ENCODE results near the gene IGSF21.

The IGSF21 gene

GRCh38 chr1:18319099-18319498 lies 211.5 kb downstream of the IGSF21 start:
- no peak overlapping the region for H3K4me3 ChIP-seq (ENCODE audit: low read depth, low read length)
- no peak for DNase-seq (ENCODE audit: low read depth)
- no peak for TF ChIP-seq CTCF (conservative IDR thresholded peaks at IDR 0.05; ENCODE audit: low read depth, low read length)

DNA sequence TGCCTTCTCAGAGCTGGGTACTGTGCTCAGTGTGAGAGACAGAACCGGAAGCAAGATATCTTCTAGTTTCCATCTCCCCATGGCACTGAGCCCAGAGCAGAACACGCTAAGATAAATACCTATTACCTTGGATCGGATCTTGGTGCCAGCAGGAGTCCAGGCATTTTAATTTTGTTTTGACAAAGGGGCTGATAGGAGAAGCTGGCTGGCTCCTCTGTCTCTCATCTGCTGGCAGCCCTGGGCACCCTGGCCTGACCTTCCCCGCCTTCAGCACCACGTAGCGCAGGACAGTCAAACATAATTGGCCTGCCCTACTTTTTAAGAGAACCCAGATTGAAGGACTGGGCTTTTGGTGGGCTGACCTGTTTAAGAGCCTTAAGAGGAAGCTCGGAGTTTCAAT lies 212.5 kb downstream of the IGSF21 start:
- H3K4me3 ChIP-seq (ENCODE audit: low read depth, low read length) = no peak overlapping the region
- no peak for DNase-seq (ENCODE audit: low read depth)
- no peak for TF ChIP-seq CTCF (conservative IDR thresholded peaks at IDR 0.05; ENCODE audit: low read depth, low read length)

GRCh38 chr1:18322368-18323032 lies 214.9 kb downstream of the IGSF21 start:
- TF ChIP-seq CTCF (conservative IDR thresholded peaks at IDR 0.05; ENCODE audit: low read depth, low read length) = no peak
- H3K4me3 ChIP-seq (ENCODE audit: low read depth, low read length) = no peak overlapping the region
- no peak for DNase-seq (ENCODE audit: low read depth)

GRCh38 chr1:18323259-18323658 lies 215.7 kb downstream of the IGSF21 start:
- DNase-seq (ENCODE audit: low read depth) = no peak
- no peak overlapping the region for H3K4me3 ChIP-seq (ENCODE audit: low read depth, low read length)
- TF ChIP-seq CTCF (conservative IDR thresholded peaks at IDR 0.05; ENCODE audit: low read depth, low read length) = no peak

- DNase-seq (ENCODE audit: low read depth) = no peak
- TF ChIP-seq CTCF (conservative IDR thresholded peaks at IDR 0.05; ENCODE audit: low read depth, low read length) = no peak
- H3K4me3 ChIP-seq (ENCODE audit: low read depth, low read length) = no peak overlapping the region
Observed at GRCh38 chr1:18324246-18324645, 216.6 kb downstream of the IGSF21 start.

DNA sequence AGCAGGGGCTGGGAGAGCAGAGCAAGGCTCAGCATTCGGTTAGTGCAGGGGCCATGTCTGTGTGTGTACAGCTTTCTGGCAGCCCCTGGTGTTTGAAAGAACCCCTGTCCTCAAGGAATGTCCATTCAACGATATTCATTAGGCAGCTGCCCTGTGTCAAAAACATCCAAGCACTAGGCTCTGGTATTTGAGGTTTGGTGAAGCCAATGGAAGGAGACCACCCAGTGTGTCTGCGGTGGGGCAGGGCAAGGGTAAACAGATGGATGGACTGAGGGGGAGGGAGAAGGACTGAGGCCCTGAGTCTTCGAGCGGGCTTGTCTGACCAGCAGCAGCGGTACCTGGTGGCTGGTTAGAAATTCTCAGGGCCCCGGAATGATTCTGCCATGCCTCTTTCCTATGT lies 217.5 kb downstream of the IGSF21 start:
- no peak overlapping the region for H3K4me3 ChIP-seq (ENCODE audit: low read depth, low read length)
- DNase-seq (ENCODE audit: low read depth) = no peak
- TF ChIP-seq CTCF (conservative IDR thresholded peaks at IDR 0.05; ENCODE audit: low read depth, low read length) = no peak

- DNase-seq (ENCODE audit: low read depth) = no peak
- no peak overlapping the region for H3K4me3 ChIP-seq (ENCODE audit: low read depth, low read length)
- TF ChIP-seq CTCF (conservative IDR thresholded peaks at IDR 0.05; ENCODE audit: low read depth, low read length) = no peak
Observed at GRCh38 chr1:18326211-18326897, 218.8 kb downstream of the IGSF21 start.

Measured in choroid plexus epithelial cell (primary cell).